ENCODE results near the gene USP21.

Gene USP21

DNA sequence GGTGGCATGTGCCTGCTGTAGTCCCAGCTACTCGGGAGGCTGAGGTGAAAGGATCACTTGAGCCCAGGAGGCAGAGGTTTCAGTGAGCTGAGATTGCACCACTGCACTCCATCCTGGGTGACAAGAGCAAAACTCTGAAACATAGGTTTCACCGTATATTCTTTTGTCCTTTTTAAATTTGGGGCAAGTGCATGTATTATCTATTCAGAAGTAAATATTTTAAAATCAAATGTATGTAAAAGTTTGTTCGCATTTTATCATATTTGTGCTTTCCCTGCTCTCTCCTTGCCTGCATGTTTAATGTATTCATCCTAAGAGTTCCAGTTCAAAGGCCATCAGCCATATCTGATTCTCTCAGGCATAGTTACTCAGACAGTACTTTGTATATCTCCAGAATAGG lies 13.5 kb upstream of the USP21 start:
- Histone ChIP-seq H3K9me3 (replicated peaks; ENCODE audit: insufficient read depth, low read length) (no peaks in the 10 kb centered on the region), H3K9ac (ENCODE audit: low read length) (no peak overlapping the region), H3K4me3 (ENCODE audit: low read length) (no peak overlapping the region), H3F3A (ENCODE audit: insufficient read depth, low read length) (peaks cover 2% of the 10 kb centered on the region; the same call in 1 of the 2 replicates), H3K79me2 (ENCODE audit: low read length) (no peaks in the 10 kb centered on the region), H2AFZ (ENCODE audit: low read length) (no peak overlapping the region), H4K20me1 (ENCODE audit: insufficient read depth, low read length) (no peaks in the 10 kb centered on the region), H3K27ac (ENCODE audit: low read length) (no peak overlapping the region), H3K27me3 (replicated peaks; ENCODE audit: insufficient read depth, low read length) (no peaks in the 10 kb centered on the region), H3K4me1 (ENCODE audit: low read length) (no peaks in the 10 kb centered on the region), H3K4me2 (ENCODE audit: low read depth, low read length) (no peak overlapping the region), H3K36me3 (replicated peaks; ENCODE audit: insufficient read depth, low read length) (no peaks in the 10 kb centered on the region), H3K9me2 (replicated peaks; ENCODE audit: insufficient read depth, low read length) (no peaks in the 10 kb centered on the region)
- DNase-seq = no peak
- TF ChIP-seq, protein P1, sequence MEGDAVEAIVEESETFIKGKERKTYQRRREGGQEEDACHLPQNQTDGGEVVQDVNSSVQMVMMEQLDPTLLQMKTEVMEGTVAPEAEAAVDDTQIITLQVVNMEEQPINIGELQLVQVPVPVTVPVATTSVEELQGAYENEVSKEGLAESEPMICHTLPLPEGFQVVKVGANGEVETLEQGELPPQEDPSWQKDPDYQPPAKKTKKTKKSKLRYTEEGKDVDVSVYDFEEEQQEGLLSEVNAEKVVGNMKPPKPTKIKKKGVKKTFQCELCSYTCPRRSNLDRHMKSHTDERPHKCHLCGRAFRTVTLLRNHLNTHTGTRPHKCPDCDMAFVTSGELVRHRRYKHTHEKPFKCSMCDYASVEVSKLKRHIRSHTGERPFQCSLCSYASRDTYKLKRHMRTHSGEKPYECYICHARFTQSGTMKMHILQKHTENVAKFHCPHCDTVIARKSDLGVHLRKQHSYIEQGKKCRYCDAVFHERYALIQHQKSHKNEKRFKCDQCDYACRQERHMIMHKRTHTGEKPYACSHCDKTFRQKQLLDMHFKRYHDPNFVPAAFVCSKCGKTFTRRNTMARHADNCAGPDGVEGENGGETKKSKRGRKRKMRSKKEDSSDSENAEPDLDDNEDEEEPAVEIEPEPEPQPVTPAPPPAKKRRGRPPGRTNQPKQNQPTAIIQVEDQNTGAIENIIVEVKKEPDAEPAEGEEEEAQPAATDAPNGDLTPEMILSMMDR (IDR thresholded peaks at IDR 0.05; ENCODE audit: low read length) = no peak
- TF ChIP-seq EZH2phosphoT487 (IDR thresholded peaks at IDR 0.05; ENCODE audit: low read length) = no peak
- TF ChIP-seq EZH2 (optimal IDR thresholded peaks at IDR 0.05; ENCODE audit: low read depth, low read length) = no peak

DNA sequence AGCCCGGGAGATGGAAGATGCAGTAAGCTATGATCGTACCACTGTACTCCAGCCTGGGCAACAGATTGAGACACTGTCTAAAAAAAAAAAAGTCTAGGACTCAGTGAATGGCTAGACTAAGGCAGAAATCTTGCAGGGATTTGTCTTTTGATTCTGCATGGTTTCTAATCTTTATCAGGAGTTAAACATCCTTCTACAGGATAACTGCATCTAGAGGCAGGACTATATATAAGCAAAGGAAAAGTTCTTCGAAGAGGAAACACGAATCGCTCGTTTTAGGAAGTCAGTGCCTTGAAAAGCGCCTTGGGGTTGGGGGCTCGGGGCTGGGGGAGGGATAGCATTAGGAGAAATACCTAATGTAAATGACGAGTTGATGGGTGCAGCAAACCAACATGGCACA lies 6.1 kb upstream of the USP21 start:
- Histone ChIP-seq H3K79me2 (ENCODE audit: low read length) (peaks cover 21% of the 10 kb centered on the region), H3F3A (ENCODE audit: insufficient read depth, low read length) (peaks cover 16% of the 10 kb centered on the region), H4K20me1 (ENCODE audit: insufficient read depth, low read length) (no peaks in the 10 kb centered on the region), H3K9ac (ENCODE audit: low read length) (peak overlapping the region; percentile 95; the same call in 1 of the 2 replicates), H3K9me3 (replicated peaks; ENCODE audit: insufficient read depth, low read length) (no peaks in the 10 kb centered on the region), H2AFZ (ENCODE audit: low read length) (peak overlapping the region; percentile 85), H3K27me3 (replicated peaks; ENCODE audit: insufficient read depth, low read length) (no peaks in the 10 kb centered on the region), H3K27ac (ENCODE audit: low read length) (peak overlapping the region; percentile 89; the same call in 1 of the 2 replicates), H3K36me3 (replicated peaks; ENCODE audit: insufficient read depth, low read length) (peaks cover 5% of the 10 kb centered on the region; the same call in 1 of the 2 replicates), H3K9me2 (replicated peaks; ENCODE audit: insufficient read depth, low read length) (no peaks in the 10 kb centered on the region), H3K4me2 (ENCODE audit: low read depth, low read length) (peak overlapping the region; percentile 87), H3K4me1 (ENCODE audit: low read length) (peaks cover 19% of the 10 kb centered on the region), H3K4me3 (ENCODE audit: low read length) (peak overlapping the region; percentile 87)
- no peak for TF ChIP-seq EZH2phosphoT487 (IDR thresholded peaks at IDR 0.05; ENCODE audit: low read length)
- TF ChIP-seq EZH2 (optimal IDR thresholded peaks at IDR 0.05; ENCODE audit: low read depth, low read length) = no peak
- TF ChIP-seq, protein P1 (IDR thresholded peaks at IDR 0.05; ENCODE audit: low read length) = no peak
- no peak for DNase-seq

DNA sequence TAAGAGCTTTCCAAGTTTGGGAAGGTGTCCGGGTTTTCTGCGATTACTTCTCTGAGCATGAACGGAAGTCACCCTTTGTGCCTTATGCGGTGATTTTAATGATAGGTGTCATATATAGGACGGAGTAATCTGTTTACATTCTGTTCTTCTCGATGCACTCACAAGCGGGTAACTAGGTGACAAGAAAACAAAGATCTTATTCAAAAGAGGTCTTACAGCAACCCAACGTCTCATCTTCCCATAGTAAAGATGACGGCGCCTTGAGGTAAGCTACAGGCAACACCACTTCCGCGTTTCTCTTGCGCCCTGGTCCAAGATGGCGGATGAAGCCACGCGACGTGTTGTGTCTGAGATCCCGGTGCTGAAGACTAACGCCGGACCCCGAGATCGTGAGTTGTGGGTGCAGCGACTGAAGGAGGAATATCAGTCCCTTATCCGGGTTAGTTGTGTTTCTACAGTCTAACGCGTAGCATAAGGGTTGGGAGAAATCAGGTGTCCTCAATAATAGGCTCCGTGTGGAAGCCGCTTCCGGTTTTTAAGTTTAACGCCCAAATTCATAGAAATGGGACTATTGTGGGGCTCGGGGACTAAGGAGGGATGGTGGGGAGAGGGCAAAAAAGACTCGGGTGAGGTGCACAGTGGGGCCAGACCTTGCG lies 5.5 kb upstream of the USP21 start, which contains the start of gene UFC1:
UFC1 (plus strand) TSS at position 297 of the 656 bp plus-strand sequence; CDS start at position 317, 20 bp downstream.
- Histone ChIP-seq H3K27me3 (replicated peaks; ENCODE audit: insufficient read depth, low read length) (no peaks in the 10 kb centered on the region), H2AFZ (ENCODE audit: low read length) (peak within 1 kb of the TSS; percentile 85), H3K36me3 (replicated peaks; ENCODE audit: insufficient read depth, low read length) (peaks cover 5% of the 10 kb centered on the region; the same call in 1 of the 2 replicates), H3K9ac (ENCODE audit: low read length) (peak within 1 kb of the TSS; percentile 95), H3K9me2 (replicated peaks; ENCODE audit: insufficient read depth, low read length) (no peaks in the 10 kb centered on the region), H4K20me1 (ENCODE audit: insufficient read depth, low read length) (no peaks in the 10 kb centered on the region), H3K4me3 (ENCODE audit: low read length) (peak within 1 kb of the TSS; percentile 87), H3F3A (ENCODE audit: insufficient read depth, low read length) (peaks cover 22% of the 10 kb centered on the region), H3K4me1 (ENCODE audit: low read length) (peaks cover 25% of the 10 kb centered on the region), H3K27ac (ENCODE audit: low read length) (peak within 1 kb of the TSS; percentile 89), H3K9me3 (replicated peaks; ENCODE audit: insufficient read depth, low read length) (no peaks in the 10 kb centered on the region), H3K79me2 (ENCODE audit: low read length) (peaks cover 21% of the 10 kb centered on the region), H3K4me2 (ENCODE audit: low read depth, low read length) (peak within 1 kb of the TSS; percentile 87)
- peak; percentile 93 for DNase-seq
- TF ChIP-seq EZH2 (optimal IDR thresholded peaks at IDR 0.05; ENCODE audit: low read depth, low read length) = no peak
- TF ChIP-seq, protein P1 (IDR thresholded peaks at IDR 0.05; ENCODE audit: low read length) = no peak
- no peak for TF ChIP-seq EZH2phosphoT487 (IDR thresholded peaks at IDR 0.05; ENCODE audit: low read length)

Data from MM.1S (cell line).